ENCODE results near the gene PDE7B.

PDE7B gene

GRCh38 chr6:135985471-135985870, 134.0 kb downstream of the PDE7B start:
- no peak for TF ChIP-seq CTCF (IDR thresholded peaks at IDR 0.05; ENCODE audit: control extremely low read depth, extremely low read depth, low read depth, missing control alignments)
- no peak for DNase-seq (ENCODE audit: extremely low spot score)
- CTCF ChIA-PET, result interaction anchor here (1.8 kb wide), 1 partner anchor 241 kb away, joined by 4 read pairs; no protein-coding TSS in a partner anchor
- POLR2A ChIA-PET, result no interaction called here

- TF ChIP-seq CTCF (IDR thresholded peaks at IDR 0.05; ENCODE audit: control extremely low read depth, extremely low read depth, low read depth, missing control alignments), result no peak
- ChIA-PET CTCF (interaction anchor here (1.3 to 1.8 kb wide), 2 partner anchors 239 to 1924 kb away, joined by 3 to 4 read pairs; no protein-coding TSS in a partner anchor), POLR2A (no interaction called here)
- DNase-seq (ENCODE audit: extremely low spot score), result no peak
Measured at GRCh38 chr6:135987226-135987625, 135.7 kb downstream of the PDE7B start.

GRCh38 chr6:135990439-135990838, 138.9 kb downstream of the PDE7B start:
- ChIA-PET POLR2A (no interaction called here), CTCF (no interaction called here)
- TF ChIP-seq CTCF (IDR thresholded peaks at IDR 0.05; ENCODE audit: control extremely low read depth, extremely low read depth, low read depth, missing control alignments), result no peak
- no peak for DNase-seq (ENCODE audit: extremely low spot score)

- ChIA-PET POLR2A (no interaction called here), CTCF (no interaction called here)
- TF ChIP-seq CTCF (IDR thresholded peaks at IDR 0.05; ENCODE audit: control extremely low read depth, extremely low read depth, low read depth, missing control alignments), result no peak
- DNase-seq (ENCODE audit: extremely low spot score), result no peak
Measured at GRCh38 chr6:135990855-135991464, 139.5 kb downstream of the PDE7B start.

GRCh38 chr6:135992739-135993138, 141.2 kb downstream of the PDE7B start:
- no peak for DNase-seq (ENCODE audit: extremely low spot score)
- ChIA-PET CTCF (interaction anchor here (1.2 to 1.5 kb wide), 2 partner anchors 35 to 83 kb away, joined by 3 read pairs; no protein-coding TSS in a partner anchor), POLR2A (no interaction called here)
- TF ChIP-seq CTCF (IDR thresholded peaks at IDR 0.05; ENCODE audit: control extremely low read depth, extremely low read depth, low read depth, missing control alignments), result no peak

- CTCF ChIA-PET, result interaction anchor here (1.2 to 1.5 kb wide), 2 partner anchors 34 to 84 kb away, joined by 3 read pairs; no protein-coding TSS in a partner anchor
Measured at GRCh38 chr6:135993361-135993760, 141.9 kb downstream of the PDE7B start.

More at GRCh38 chr6:135993361-135993760, 141.9 kb downstream of the PDE7B start:
- no peak for DNase-seq (ENCODE audit: extremely low spot score)
- POLR2A ChIA-PET, result no interaction called here
- no peak for TF ChIP-seq CTCF (IDR thresholded peaks at IDR 0.05; ENCODE audit: control extremely low read depth, extremely low read depth, low read depth, missing control alignments)

Data from GM10248 (cell line).